NCI-H2227 (cell line): ENCODE measurements around the gene AQP9.

ENCODE experiments used
- DNase-seq: peaks from one replicate; lab custom pipeline; 2025; ENCODE audit not compliant: unreplicated experiment; lab: John Stamatoyannopoulos, UW

Gene AQP9

DNA sequence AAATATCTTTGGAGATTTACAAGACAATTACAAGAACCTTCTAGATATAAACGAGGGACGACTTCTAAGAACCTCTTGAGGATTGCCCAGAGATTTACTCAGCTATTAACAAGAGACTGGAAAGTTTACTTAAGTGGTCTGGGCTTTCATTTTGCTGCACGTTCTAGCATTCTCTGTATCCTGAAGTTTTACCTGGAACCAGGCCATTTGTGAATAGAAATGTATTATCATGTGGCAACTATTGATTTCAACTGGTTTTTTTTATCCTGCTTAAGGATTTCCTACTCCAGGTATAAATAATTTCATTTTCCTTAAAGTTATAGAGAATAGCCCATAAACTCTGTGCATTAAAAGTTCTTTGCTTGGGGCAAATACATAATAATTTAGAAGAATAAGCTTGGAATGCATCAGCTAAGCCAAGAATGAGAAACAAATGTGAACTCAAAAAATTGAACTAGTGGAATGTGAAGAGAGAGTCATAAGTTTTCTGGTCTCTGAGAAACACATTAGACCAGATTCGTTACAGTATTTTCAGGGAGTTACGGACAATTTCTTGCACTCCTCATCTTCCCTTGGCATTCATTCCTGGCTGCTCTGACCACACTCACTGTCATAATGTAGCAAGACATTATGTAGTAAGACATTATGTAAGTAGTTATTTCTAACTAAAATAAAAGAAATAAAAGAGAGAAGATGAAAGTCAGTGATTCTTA, 1.3 kb downstream of the AQP9 start:
- no peak for DNase-seq

DNA sequence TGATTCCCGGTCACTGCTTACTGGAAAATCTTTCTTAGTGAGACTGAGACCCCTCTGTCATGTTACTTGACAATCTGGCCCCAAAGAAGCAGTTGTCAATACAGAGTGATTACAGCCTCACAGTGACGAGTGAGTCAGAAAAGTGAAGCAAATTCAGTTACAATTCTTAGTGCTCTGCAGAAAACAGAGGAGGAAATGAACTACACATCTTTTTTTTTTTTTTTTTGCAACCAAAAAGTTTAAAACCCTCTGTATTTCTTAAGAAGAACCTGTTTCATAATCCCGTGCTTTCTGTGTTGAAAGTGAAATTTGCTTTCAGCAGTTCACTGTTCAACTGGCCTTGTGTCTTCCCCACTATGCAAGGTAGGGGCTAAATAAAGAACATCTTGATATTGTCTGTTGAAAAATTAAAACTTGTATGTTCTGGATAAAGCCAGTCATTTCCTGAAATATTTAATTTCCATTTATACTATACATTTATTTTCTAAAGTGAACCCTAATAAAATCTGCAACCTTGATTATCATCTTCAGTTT, 1.9 kb downstream of the AQP9 start:
- DNase-seq: no peak

DNA sequence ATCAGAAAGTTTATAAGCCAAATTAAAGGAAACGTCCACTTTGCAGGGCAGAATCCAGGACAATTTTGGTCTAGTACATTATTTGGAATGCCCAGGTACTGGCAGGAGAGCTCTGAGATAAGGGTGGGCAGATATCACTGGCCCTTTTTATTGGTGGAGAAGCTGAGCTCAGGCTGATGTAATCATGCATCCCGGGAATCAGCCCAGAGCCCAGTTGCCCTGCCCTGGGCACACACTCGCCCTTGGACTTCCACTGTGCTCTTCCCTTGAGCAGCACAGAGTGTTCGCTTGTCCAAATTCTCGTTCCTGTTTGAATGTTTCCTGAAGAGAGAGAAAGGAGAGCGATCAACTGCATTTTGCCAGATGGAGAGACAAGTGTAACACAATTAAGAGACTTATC, 3.7 kb downstream of the AQP9 start:
- no peak for DNase-seq

DNA sequence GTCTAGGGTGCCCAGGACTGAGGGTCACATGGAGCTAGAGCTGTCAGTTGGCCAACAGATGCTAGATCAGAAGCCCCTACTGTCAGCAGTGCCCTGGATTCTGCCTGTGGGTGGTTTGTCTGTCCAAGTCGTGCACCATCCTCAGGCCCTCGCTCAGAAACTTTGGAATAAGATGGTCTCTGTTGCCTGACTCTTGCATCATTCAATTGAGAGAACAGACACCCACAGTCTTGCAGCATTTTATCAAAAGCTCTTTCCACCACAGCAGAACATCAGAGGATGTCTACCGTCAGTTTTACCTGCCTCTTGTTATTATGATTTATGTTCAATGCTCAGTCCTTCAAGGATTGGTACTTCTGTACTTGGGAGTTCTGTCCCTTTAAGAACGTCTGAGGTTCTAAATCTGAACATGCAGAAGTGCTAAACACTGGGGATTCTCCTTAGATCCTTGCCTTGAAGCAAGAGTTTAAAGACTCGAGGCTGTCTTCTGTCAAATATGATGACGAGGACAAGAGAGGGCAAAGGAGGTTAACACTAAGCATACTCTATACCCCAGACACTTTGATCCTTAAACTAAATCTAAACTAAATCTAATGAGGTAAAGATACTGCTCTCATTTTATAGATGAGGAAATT, 4.8 kb downstream of the AQP9 start:
- DNase-seq: no peak

DNA sequence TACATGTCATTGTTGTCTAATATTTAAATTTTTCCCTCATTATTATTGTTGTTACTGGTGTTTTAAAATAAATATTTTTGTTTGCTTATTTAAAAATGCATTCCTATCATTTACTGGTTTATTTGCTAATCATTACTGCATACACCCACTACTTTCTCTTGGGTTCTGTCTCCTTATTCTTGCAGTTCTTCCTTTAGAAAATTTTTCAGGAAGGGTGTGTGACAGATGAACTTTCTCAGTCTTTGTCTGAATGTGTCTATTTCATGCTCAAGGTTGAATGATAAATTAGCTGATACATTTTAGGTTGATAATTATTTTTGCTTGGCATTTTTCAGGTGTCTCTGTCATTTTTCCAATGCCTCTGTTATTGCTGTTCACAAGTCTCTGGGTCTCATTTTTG, 7.4 kb downstream of the AQP9 start:
- DNase-seq: no peak

DNA sequence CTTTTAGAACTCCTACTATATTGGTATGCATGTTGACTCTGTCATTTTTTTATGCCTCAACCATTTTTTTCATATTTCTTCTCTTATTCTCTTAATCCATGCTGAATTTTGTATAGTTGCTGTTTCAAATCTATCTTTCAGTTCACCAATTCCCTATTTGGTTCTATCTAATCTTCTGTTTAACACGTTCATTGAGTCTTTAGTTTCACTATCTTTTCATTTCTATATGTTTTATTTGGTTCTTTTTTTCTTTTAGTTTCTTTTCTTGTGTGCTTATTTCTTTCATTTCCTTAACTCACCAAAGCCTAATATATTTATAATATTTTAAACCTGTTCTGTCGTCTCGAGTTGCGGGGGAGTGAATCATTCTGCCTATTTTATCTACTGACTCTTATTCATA, 8.0 kb downstream of the AQP9 start:
- DNase-seq: no peak

DNA sequence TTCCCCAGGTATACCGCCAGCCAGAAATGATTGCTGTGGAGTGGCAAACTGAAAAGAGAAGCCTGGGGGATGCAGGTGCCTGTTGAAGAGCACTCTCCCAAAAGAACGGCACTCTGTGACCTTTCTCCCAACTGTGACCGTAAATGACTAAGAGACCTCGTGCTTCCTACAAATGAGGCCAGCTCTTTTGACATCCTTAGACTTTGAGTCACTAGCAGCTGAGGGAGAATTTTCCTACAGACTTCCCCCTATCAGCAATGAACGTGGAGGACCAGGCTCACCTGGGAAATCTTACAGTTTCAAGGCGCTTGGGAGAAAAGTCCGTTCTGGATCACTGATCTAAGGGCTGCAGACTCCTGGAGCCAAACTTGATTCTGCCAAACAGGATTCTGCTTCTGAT, 8.6 kb downstream of the AQP9 start:
- no peak for DNase-seq

DNA sequence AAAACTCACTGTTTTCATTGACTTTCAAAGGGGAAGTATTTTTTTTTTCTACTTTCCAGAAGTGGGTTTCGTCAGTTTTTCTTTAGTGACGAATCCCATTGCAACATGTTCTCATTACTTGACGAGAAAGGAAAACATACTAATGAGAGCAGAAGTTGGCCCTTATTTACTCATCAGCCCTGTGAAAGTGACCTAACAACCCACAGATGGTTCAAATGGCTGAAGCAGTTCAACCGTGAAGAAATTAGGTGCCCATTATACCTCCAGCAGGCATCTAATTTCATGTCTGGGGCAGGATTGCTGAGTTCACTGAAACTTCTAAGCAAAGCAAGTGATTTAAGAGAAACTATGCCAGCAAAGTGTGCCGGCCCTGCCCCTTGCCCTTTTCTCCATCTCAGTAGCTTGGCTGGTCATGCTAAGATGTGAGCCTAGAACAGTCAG, 9.0 kb downstream of the AQP9 start:
- DNase-seq: no peak

DNA sequence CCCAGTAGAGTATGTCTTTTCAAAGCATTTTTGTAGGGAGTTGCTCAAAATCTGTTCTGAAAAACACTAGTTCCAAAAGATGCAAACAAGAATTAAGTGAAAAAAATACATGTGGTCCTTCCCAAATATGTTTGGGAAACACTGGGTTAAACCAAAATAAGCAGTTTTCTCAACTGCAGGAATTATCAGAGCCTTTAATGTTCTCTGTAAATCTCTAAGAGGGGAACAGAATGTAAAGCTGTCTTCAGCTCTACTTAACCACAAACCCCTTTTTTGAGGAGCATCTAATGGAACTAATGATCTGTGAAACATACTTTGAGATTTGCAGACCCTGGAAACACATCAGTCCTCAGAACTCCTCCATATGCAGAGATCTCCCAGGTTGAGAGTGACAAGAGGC, 9.9 kb downstream of the AQP9 start:
- no peak for DNase-seq

DNA sequence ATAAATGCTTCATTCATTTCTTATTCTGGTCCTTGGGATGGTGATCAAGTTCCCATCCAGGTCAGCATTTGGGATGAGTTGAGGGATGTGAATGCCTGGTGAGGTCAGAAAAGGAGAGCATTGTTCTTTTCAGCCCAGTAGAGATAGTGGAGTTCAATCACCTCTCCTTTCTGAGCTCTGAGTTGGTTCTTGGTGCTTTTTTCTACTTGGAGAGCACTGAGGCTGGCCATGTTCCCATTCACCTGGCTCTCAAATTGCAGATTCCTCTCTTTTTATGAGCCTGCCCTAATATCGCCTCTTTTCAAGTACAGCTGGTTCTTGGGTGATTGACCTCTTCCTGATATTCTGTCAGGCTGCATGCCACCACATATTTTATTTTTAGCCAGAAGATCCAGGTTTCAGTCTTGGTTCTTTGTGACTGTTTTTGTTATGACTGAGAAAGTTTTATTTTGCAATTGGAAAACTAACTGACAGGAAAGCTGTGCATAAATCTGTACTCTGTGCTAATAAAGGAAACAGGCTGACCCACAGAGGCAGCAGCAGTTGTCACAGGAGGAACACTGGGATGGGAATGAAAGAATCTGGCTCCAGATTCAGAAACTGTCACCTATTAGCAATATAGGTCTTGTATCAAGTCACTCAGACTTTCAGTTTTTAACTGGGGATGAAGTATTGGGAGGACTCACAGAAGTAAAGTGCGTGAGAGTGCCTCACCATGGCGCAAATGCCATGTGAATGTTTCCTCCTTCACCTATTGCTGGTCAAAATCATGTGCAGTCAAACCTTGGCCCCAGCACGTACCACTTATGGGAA, 10.7 kb downstream of the AQP9 start:
- DNase-seq: no peak

DNA sequence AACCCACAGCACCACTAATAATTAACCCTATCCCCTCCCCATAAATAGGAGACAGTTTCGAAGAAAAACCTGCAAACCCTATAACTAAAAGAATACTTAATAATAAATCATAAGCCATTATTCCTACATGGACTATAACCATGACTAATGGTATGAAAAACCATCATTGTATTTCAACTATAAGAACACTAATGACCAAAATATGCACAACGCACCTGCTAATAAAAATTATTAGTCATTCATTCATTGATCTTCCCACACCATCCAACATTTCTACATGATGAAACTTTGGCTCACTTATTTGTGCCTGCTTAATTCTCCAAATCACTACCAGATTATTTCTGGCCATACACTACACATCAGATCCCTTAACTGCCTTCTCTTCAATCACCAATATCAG, 16.6 kb downstream of the AQP9 start:
- no peak for DNase-seq

DNA sequence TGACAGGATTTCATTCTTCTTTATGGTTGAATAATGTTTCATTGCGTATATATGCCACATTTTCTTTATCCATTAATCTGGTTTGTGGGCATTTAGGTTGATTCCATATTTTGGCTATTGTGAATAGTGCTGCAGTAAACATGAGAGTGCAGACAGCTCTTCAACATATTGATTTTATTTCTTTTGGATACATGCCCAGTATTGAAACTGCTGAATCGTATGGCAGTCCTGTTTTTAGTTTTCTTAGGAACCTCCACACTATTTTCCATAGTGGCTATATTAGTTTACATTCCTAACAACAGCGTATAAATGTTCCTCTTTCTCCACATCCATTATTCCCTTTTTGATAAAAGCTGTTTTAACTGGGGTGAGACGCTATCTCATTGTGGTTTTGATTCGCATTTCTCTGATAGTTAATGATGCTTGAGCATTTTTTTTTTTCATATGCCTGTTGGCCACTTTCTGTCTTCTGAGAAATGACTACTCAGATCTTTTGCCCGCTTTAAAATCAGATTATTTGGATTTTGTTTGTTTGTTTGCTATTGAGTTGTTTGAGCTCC, 21.7 kb downstream of the AQP9 start:
- no peak for DNase-seq

DNA sequence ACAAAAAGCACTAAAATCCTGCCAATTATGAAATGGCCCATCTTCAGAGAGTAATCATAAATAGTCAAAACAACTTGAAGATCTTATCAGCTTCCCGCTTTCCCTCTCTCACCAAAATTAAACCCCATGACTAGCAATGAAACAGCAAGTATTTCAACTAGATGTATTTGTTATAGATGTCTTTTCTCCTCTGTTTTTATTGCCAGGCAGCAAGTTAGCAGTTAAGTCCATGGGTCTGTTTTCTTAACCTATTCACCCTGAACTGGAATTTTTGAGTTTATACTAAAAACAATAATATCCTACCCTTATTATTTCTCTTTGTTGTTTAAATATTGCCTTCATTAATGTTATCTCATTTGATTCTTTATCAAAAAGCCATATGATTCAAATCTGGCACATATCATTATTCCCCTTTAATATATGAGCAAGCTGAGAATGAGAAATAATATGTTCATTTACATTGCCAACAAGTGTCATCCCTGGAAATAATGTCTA, 23.3 kb downstream of the AQP9 start:
- DNase-seq: no peak

DNA sequence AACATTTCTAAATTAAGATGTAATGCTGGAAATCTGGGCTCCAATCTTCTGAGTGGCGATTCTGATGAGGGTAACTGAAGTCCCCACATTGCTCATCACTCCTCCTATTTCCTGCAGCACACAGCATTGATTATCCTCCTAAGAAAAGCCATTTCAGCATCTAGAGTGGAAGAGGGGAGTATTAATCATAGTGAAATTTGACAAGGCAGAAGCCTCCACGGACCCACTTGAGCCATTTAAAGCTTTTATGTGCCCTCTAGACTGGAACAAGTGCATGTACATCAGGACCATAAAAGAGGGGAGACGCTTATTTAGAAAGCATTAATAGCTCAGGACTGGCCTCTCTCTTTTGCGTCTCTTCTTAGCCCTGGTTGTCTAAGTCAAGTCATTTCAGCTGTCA, 25.8 kb downstream of the AQP9 start:
- peak; percentile 26 for DNase-seq

DNA sequence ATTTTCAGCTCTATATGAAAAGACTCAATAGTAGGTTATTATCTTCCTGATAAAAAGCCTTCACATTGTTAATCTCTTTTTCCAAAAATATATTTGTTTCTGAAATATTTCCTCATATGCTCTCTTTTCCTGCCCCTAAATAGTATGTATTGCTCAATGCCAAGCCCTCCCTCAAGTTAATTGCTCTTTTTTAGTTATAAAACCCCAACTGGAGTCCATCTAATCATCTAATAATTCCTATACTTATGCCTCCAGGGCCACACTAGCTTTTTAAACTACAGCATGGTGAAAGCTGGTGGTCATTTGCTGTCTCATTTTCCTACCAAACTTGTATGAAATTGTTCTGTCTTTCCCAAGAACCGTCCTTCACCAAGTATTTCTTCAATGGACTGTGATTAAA, 26.7 kb downstream of the AQP9 start:
- no peak for DNase-seq

DNA sequence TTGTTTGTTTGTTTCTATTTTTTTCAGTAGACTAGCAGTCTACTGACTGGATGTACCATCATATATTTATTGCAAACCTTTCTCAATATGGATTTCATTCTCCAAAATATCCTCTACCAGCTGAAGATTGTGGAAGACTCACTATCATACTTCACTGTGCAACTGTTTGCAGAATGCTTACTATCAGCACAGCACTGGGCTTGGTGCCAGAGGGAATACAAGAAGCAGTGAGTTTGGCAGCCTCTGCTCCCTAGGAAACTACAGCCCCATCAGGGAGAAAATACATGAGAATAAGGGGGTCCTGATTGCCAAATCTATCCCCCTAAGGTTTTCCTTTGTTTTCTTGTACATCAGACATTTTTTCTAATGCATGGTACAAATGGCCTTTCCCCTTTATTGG, 27.5 kb downstream of the AQP9 start:
- DNase-seq: no peak

DNA sequence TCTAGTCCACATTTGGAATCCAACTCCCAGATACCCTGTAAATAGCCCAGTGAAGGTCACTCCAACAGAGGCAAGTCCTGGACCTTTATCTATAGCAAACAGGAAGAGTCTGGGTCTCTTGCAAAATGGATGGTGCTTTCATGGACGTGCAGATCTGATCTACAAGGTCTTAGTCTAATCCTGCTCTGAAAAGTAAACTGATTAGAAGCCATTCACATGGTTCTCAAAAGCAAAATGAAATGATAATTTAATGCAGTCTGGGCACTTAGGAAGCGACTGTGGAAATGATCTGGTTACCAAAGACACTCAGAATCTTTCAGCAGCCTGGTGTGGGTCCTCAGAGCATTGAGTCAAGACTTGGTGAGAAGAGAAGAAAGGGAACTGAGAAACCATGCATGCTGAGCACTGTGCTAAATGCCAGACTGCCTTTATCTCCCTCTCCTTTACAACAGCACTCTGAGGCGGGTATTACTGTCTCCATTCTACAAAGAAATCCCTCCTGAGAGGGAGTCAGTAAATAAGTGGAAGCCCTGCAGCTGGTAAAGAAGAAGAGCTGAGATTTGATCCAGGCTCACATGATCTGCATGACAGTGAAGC, 29.0 kb downstream of the AQP9 start:
- DNase-seq: no peak

DNA sequence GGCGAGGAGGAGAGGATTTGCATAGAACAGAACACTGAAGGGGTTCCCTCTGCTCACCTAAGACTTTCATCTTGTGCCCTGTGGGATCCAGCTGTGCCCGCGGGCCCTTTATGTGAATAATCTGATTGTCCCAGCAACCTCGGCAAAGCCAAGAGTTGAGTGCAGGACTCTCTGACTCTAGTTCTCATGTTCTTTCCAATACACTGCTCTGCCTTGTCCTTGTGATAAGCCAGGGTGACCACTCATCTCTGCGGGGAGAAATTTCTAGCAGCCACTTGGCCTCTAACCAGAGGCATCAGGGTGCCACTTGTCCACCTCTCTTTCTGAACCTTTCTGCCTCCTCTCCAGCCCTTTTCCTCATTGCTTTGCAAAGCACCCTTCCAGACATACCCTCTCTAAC, 31.8 kb downstream of the AQP9 start:
- DNase-seq: no peak

DNA sequence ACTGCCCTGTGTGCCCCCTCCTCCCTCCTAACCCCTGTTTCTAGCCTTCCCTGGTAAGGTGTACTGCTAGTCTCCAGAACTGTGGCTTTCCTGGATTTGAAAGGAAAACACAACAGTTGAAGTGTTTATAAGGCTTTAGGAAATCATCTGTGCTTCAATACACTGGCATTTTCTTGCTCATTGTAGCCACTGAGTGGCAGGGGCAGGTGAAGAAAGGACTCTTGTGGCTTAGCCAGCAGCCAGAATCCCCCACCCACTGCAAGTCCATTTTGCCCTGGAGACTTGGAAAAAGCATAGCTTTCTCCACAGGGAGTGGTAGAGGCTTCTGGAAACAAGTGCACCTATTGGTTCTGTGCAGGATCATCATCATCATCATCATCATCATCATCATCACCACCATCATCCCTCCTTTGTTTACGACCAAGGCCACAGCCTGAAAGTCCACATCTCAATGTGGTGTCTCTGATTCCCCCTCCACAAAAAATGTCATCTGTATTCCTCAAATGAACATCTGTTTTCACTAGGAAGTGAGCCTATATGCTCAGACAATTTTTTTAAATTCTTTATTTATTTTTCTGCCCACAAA, 33.4 kb downstream of the AQP9 start:
- no peak for DNase-seq

DNA sequence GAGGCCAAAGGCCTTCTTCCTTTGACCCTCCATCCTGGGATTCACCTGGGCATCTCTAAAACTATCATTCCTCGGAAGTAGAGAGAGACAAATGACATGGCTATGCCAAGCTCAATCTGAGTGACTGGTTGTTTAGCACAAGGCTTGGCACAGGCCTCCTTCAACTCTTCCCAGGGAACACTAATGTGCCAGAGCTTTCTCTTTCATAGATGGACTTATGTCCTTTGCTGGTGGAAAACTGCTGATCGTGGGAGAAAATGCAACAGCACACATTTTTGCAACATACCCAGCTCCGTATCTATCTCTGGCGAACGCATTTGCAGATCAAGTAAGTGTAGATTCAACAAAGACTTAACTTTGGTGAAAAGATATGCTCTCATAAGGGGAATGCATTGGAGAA, 36.5 kb downstream of the AQP9 start:
- DNase-seq: no peak

DNA sequence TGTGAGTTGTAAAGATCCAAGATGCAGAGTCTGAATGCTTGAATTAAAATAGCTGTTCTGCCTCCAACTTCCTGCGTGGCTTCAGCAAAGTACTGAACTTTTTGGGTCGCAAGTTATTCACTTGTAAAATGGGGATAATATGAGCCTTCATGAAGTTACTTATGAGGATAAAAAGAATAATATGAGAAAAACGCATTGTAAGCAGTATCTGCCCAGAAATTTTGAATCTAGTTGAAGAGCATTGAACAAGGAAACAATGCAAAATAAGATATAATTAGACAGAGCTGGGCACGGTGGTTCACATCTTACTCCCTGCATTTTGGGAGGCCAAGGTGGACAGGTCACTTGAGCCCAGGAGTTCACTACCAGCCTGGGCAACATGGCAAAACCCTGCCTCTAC, 37.8 kb downstream of the AQP9 start:
- no peak for DNase-seq
